ENCODE data around the gene LHPP.

Gene LHPP

GRCh38 chr10:124470544-124471434 lies 9.2 kb downstream of the LHPP start:
- DNase-seq = no peak

- DNase-seq = no peak
Observed at GRCh38 chr10:124472071-124472470, 10.4 kb downstream of the LHPP start.

GRCh38 chr10:124473070-124473469 lies 11.4 kb downstream of the LHPP start:
- DNase-seq = no peak

- no peak for DNase-seq
Observed at GRCh38 chr10:124474514-124475070, 13.0 kb downstream of the LHPP start.

- no peak for DNase-seq
Observed at GRCh38 chr10:124476043-124476725, 14.6 kb downstream of the LHPP start.

- no peak for DNase-seq
Observed at GRCh38 chr10:124477614-124478363, 16.2 kb downstream of the LHPP start.

- no peak for DNase-seq
Observed at GRCh38 chr10:124478515-124478914, 16.9 kb downstream of the LHPP start.

- DNase-seq = no peak
Observed at GRCh38 chr10:124480860-124481259, 19.2 kb downstream of the LHPP start.

GRCh38 chr10:124481717-124482116 lies 20.1 kb downstream of the LHPP start:
- no peak for DNase-seq

- no peak for DNase-seq
Observed at GRCh38 chr10:124482236-124482800, 20.7 kb downstream of the LHPP start.

- no peak for DNase-seq
Observed at GRCh38 chr10:124482876-124483275, 21.3 kb downstream of the LHPP start.

- no peak for DNase-seq
Observed at GRCh38 chr10:124484031-124484430, 22.4 kb downstream of the LHPP start.

GRCh38 chr10:124484661-124485060 lies 23.0 kb downstream of the LHPP start:
- peak in 7 of 58 donors; percentile 9 to 62 (median 30) for DNase-seq

GRCh38 chr10:124486635-124487034 lies 25.0 kb downstream of the LHPP start:
- DNase-seq = no peak

GRCh38 chr10:124491105-124491504 lies 29.5 kb downstream of the LHPP start:
- no peak for DNase-seq

GRCh38 chr10:124492266-124492665 lies 30.6 kb downstream of the LHPP start:
- DNase-seq = no peak

- DNase-seq = no peak
Observed at GRCh38 chr10:124493214-124493882, 31.7 kb downstream of the LHPP start.

GRCh38 chr10:124494046-124494807 lies 32.6 kb downstream of the LHPP start:
- DNase-seq = no peak

GRCh38 chr10:124495162-124495561 lies 33.5 kb downstream of the LHPP start:
- DNase-seq = no peak

- DNase-seq = no peak
Observed at GRCh38 chr10:124495725-124496124, 34.1 kb downstream of the LHPP start.

All from anterior cingulate cortex (tissue), 58 donors.